Activated CD4-positive, alpha-beta T cell treated with anti-CD3 and anti-CD28 coated beads, Interleukin-2, amount 50 U/mL, for 48 hours (primary cell): ENCODE data around the gene CASKIN2.

Source experiments
- DNase-seq, 2 experiments: peaks; one replicate each; pipeline ENCODE4 v3.0.0-alpha.2; 2020

Gene CASKIN2

DNA sequence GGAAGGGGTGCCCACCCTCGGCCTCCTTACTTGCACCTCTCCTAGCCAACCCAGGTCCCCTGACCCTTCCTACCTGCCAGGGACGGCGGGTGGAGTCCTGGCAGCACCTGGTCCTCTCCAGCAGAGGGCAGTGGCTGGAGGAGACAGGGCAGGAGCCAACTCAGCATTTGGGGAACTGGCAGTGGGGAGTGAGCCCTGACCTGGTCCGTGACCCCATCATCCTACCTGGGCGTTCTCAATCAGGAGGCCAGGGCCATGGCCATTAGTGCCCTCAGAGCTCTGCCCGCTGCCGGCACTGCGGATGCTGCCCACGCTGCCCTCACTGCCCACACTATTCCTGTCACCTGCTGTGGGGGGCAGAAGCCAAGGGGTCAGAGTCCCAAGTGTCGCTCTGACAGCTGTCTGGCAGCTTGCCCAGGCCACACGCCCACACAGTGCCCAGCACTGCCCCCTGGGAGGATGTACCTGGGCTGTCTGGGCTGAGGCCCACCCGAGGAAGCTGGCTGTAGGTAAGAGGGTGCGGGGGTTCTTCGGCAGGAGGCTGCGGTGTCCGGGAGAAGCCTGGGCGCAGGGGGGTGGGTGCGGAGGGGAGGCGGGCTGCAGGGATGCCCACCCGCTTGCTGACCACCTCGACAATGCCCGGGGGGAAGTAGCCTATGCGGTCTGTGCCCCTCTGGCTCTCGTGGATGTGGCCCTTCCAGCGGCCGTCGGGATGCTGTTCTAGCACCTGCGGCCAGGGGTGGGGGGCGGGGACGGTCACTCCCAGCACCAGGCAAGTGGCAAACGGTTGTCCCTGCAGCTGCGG is 10.8 kb downstream of the CASKIN2 start:
- DNase-seq = peak; percentile 41 to 47

DNA sequence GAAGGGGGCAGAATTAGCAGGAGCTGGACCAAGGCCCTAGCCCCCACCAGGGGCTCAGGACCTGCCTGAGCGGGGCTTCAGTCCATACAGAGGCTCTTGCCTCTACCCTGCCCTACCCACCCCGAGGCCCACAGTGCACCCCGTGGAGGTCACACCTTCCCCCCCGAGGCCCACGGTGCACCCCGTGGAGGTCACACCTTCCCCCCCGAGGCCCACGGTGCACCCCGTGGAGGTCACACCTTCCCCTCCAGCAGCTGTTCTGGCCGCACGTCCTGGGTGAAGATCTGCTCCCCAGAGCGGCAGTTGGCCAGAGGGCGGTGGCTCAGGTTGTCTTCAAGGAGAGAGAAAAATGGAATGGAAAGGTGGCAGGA is 11.4 kb downstream of the CASKIN2 start:
- no peak for DNase-seq

- no peak for DNase-seq
Measured at GRCh38 chr17:75503337-75503950, 11.9 kb downstream of the CASKIN2 start.

- no peak for DNase-seq
Measured at GRCh38 chr17:75502721-75503329, 12.5 kb downstream of the CASKIN2 start.

GRCh38 chr17:75502072-75502720 is 13.1 kb downstream of the CASKIN2 start:
- no peak for DNase-seq

DNA sequence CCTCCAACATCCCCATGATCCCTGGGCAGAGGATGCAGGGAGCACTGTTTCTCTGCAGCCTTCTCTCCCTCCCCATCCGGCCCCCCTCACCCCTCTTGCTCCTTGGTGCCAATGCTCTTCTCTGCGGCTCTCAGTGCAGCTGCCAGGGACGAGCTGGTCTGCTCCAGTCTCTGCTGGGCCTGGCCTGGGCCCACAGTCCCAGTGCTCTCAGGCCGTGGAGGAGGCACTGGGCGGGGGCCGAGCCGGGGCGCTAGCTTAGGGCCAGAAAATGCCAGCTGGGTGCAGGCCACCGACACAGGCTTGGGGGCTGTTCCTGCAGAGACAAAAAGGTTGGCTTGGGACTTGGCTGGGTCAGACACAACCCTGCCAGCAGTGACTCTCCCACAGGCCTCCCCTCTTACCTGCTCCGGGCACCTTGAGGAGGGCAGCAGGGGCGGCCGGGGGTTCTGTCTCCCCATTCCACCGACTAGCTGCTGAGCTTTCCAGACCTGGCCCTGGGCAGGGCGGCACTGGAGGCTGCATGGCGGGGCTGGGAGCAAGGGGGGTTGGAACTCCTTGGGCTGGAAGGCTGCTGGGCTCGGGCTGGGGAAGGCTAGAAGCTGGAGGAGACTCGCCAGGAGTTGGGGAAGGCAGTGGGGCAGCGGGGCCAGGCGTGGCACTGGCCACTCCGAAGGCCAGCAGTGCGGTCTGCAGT is 13.8 kb downstream of the CASKIN2 start:
- DNase-seq = no peak

DNA sequence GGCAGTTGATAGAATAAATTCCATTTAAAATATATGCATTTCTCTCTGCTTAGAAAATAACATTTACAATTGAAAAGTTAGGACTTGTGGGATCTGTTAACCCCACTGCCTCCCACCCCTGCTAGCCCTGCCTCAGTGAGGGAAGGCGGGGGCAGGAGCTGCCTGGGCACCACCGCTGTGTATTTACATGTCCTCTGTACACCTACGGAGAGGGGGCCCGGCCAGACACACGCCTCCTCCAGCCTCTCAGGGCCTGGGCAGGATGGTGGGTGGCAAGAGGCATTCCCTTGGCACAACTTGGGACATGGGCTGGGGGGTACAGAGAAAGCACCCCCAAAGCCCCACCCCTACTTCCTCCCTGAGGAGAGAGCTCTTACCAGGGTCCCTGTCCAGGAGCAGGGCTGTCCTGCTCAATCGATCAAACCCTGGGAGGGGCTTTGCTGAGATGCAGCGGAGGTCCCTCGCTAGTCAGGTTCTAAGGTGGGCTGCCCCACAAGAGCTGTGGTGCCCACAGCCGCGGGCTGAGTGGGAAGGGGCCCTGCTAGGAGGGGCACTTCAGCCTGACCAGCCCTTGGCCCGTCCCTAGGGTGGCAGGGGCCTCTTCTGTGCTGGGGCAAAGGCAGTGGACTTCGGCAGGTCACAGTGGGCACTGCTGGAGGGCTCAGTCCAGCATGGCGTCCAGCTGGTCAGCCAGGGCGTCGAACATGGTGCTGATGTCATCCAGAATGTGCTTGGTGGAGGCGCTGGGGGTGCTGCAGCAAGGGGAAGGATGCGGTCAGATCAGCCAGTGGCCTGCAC is 14.7 kb downstream of the CASKIN2 start:
- DNase-seq = no peak

DNA sequence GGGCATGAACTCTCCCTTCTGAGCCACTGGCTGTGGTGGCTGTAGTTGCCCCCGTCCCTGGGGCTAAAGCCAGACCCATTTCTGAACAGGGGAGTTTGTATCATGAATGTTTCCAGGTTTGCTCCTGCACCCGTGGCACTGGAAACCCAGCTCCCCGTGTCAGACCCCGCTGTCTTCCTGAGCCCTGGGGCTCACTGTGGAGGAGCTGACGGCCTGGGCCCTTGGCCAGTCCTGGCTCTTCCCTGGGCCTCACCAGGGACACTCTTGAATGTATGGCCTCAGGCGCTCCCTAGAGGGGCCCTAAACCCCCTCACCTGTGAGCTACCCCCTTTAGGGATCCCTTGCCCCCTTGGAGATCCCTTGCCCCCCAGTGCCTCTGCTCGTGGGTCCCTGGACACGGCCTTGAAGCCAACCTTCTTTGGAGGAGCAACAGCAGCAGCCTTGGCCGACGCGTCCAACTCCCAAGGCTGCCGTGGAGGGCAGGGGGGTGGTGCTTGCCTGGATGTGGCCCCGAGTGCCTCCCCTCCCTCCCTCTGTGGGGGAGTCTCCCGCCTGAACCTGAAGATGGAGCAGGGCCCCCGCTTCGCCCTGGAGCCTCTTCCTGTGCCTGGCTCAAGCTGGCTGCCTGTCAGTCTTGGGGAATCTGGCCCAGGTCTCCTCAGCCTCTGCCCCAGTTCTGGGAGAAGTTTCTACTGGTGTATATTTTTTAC is 15.9 kb downstream of the CASKIN2 start:
- no peak for DNase-seq

- DNase-seq = no peak
Measured at GRCh38 chr17:75498726-75499213, 16.6 kb downstream of the CASKIN2 start.

DNA sequence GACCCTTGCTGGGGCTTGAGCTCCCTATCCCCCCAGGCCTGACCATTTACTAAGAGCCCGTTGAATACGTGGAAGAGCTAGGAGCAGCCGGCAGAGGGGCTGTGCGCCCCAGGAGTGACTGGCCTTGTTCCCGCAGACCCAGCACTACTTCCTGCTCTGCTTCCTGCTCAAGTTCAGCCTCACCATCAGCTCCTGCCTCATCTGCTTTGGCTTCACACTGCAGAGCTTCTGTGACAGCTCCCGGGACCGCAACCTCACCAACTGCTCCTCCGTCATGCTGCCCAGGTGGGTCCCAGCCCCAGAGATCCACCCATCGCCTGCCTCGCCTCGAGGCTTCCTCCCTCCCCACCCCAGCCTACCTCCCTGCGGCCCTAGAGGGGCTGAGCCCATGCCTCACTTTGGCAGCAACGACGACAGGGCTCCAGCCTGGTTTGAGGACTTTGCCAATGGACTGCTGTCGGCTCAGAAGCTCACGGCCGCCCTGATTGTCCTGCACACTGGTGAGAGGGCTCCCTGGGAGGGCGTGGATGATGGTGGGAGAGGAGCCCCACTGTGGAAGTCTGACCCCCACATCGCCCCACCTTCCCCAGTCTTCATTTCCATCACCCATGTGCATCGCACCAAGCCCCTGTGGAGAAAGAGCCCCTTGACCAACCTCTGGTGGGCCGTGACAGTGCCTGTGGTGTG is 17.2 kb downstream of the CASKIN2 start:
- DNase-seq = no peak

DNA sequence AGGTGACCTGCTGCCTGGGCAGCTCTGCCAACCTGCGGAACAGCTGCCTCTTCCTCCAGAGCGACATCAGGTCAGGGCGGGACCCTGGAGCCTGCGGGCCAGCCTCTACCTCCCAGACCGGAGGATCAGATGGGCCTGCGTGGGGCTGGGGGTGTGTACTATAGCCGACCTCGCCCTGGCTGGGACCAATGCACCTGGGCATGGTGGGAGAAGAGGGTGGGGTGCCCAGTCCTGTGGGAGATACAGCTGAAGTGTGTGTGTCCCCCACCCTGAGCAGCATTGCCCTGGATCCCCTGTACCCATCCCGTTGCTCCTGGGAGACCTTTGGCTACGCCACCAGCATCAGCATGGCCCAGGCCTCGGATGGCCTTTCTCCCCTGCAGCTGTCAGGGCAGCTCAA is 19.3 kb downstream of the CASKIN2 start:
- DNase-seq = no peak

- no peak for DNase-seq
Measured at GRCh38 chr17:75494326-75494877, 20.9 kb downstream of the CASKIN2 start.

DNA sequence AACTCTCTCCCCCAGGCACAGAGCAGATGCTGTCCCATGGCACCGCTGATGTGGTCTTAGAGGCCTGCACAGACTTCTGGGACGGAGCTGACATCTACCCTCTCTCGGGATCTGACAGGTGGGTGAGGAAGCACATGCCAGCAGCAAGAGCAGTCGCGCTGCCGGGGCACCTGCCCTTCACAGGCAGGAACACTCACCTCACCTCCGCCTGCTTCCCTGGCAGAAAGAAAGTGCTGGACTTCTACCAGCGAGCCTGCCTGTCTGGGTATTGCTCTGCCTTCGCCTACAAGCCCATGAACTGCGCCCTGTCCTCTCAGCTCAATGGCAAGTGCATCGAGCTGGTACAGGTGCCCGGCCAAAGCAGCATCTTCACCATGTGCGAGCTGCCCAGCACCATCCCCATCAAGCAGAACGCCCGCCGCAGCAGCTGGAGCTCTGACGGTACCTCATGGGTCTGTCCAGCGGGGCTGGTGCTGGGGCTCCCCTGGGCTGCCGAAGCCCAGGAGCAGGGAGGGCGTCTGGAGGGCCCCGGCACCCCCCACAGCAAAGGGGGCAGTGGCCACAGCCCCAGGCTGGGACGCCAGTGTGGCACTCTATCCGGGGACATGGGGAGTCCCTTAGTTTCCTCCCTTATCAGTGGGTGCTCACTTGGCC is 21.7 kb downstream of the CASKIN2 start:
- DNase-seq = no peak

DNA sequence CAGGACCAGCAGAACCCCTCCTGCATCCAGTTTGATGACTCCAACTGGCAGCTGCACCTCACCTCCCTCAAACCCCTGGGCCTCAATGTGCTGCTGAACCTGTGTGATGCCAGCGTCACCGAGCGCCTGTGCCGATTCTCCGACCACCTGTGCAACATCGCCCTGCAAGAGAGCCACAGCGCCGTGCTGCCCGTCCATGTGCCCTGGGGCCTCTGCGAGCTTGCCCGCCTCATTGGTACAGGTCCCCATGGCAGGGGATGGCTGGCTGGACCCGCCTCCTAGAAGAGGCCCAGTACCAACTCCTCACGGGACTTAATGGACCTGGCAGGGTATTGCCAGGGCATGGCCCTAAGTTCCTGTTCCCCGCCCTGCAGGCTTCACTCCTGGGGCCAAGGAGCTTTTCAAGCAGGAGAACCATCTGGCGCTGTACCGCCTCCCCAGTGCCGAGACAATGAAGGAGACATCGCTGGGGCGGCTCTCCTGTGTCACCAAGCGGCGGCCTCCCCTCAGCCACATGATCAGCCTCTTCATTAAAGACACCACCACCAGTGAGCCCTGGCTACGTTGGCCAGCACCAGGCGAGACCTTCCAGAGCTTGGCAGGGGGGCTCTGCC is 22.7 kb downstream of the CASKIN2 start:
- DNase-seq = no peak

GRCh38 chr17:75491680-75492079 is 23.7 kb downstream of the CASKIN2 start:
- DNase-seq = no peak

DNA sequence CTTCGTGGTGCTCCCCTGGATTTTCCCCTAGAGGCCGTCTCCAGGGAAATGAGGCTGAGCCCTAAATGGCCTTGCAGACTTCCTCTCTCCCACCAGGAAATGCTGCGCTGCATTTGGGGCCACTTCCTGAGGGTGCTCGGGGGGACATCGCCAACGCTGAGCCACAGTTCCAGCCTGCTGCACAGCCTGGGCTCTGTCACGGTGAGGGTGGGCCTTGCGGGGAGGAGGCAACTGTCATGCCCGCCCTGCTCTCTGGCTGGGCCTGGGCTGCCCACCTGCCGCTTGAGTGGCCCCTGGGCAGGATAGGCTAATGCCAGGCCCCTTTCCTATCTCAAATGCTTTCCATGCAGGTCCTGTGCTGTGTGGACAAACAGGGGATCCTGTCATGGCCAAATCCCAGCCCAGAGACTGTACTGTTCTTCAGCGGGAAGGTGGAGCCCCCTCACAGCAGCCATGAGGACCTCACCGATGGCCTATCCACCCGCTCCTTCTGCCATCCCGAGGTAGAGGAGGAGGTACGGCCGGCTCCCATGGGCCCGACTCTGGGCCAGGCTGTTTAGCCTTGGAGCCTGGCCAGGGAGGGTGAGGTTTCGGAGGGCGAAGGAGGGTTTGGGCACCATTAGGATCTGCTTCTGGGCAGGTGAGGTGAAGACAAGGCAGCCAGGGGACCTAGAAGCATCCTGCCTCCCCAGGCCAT is 24.2 kb downstream of the CASKIN2 start:
- DNase-seq = no peak

DNA sequence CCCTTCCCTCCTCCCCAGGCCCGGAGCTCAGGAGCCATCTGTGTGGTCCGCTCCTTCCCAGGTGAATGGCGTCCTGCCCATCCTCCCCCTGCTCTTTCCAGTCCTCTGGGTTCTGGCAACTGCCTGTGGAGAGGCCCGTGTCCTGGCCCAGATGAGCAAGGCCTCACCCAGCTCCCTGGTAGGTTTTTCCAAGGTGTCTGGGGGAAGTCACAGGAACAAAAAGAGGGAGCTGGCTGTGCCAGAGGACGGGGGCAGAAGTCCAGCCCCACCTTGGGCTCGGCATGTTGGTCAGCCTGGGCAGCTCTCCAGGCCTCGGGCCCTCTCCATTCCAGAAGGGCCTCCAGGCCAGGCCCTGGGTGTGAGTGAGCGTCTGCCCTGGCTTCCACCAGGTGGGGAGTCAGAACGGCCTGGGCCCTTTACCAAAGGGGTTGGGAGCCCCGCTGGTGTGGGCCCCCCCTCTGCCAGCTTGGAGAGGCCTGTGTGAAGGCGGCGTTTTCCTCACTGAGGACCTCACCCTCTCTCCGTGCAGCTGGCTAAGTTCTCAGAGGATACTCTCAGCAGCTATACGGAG is 25.1 kb downstream of the CASKIN2 start:
- DNase-seq = no peak

GRCh38 chr17:75489511-75489955 is 25.8 kb downstream of the CASKIN2 start:
- DNase-seq = no peak
